PFSK-1 (cell line): ENCODE data around the gene RIN3.

Experiments
- FOXP2 ChIP-seq: optimal IDR thresholded peaks from 2 replicates; pipeline ENCODE3; 2011; ENCODE audit warnings: borderline replicate concordance, control low read depth, inconsistent platforms; ENCODE audit not compliant: insufficient read depth; ENCODE audit errors: extremely low read length, extremely low read depth
- POLR2AphosphoS5 ChIP-seq: IDR thresholded peaks from 2 replicates; pipeline ENCODE4 v1.6.1; 2012; ENCODE audit warnings: low read depth, mild to moderate bottlenecking, control low read depth, low read length, moderate library complexity
- REST ChIP-seq, 2 experiments: IDR thresholded peaks; 2 replicates each; pipeline versions ENCODE4 v1.6.1 to v1.8.0; 2011 to 2012; ENCODE audit warnings: low read depth in 2 of 2, low read length in 2 of 2, control low read depth in 1 of 2, inconsistent platforms in 1 of 2, mild to moderate bottlenecking in 1 of 2, moderate library complexity in 1 of 2; ENCODE audit not compliant: insufficient read depth in 1 of 2
- SIN3A ChIP-seq: IDR thresholded peaks from 2 replicates; pipeline ENCODE4 v1.6.1; 2012; ENCODE audit warnings: mild to moderate bottlenecking, low read length, moderate library complexity, borderline replicate concordance; ENCODE audit not compliant: insufficient read depth
- TAF1 ChIP-seq: IDR thresholded peaks from 2 replicates; pipeline ENCODE4 v1.6.1; 2012; ENCODE audit warnings: low read length, control low read depth, borderline replicate concordance; ENCODE audit not compliant: insufficient read depth

Gene RIN3

DNA sequence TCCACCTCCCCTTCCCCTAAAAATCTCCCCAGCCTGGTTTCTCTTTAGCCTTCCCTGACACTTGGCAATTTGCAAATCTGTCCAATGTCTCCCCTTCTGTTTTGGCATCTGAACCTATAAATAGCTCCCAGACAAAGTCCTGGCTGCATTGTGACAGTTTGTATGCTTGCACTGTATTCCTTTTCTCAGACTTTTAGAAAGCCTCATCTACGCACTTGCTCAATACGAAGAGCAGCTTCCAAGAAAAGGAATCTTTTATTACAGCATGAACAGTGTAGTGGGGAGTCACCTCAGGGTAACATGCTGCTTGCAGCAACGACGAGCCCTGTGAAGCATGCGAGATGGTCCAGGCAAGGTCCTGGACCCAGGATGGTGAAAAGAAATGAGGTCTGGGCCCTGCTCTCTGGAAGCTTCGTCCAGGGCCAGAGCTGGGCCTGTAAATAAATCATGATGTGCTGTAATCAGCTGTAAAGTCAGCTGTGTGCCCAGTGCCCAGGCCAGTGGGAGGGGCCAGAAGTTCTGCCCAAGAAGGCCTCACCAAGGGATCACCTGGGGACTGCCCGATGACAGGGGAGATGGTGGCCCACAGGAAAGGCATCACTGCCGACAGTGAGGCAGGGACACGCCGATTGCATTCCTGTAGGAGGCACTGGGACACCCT lies 88.3 kb downstream of the RIN3 start:
- TF ChIP-seq TAF1, result no peak
- no peak for TF ChIP-seq REST (IDR thresholded peaks at IDR 0.05; ENCODE audit: insufficient read depth in 1 of 2, low read depth in 2 of 2, low read length in 2 of 2)
- TF ChIP-seq POLR2AphosphoS5, result no peak
- no peak for TF ChIP-seq SIN3A
- TF ChIP-seq FOXP2, result no peak

DNA sequence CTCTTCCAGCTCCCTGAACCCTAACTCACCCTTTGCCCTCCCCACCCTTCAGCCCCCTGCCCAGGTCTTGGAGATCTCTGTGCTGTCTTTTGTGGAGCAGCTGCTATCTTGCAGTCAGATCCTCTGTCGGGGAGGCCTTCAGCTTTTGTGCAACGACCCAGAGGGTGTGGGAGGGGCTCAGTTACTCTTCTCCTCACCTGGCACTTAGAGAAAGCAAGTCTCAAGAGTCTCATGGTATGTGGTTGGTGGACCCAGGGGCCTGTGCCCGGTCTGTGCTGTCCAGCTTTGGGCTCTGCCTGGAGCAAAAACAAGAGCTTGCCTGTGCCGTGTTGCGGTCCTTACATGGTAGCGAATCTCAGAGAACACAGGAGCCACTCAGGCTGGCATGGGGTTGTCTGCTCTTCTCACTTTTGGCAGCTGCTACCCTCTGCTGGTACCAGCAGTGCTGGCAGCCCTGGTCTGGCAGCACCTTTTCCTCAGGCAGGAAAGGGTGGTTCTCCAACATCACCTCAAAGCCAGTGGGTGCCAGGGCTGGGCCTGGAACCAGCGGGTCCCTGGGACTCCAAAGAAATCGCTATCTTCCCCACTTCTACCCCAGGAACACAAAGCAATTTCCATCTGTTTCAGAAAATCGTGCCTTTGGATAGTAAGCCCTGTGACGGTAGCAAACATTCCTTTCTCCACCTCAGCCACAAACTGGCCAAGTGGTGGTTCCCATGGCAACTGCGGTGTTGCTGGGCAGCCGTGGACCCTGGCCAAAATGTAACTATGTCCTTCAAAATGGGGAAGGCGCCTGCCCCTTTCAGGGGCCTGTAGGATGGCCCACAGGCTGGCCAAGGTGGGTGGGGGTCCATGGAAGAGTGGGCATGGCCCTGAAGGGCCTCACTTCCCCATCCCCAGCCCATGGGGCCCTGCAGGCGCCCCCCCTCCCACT lies 90.0 kb downstream of the RIN3 start:
- TF ChIP-seq REST (IDR thresholded peaks at IDR 0.05; ENCODE audit: insufficient read depth in 1 of 2, low read depth in 2 of 2, low read length in 2 of 2), result no peak
- no peak for TF ChIP-seq TAF1
- TF ChIP-seq SIN3A, result no peak
- TF ChIP-seq POLR2AphosphoS5, result no peak
- no peak for TF ChIP-seq FOXP2

GRCh38 chr14:92605274-92605940 lies 91.8 kb downstream of the RIN3 start:
- TF ChIP-seq REST (IDR thresholded peaks at IDR 0.05; ENCODE audit: insufficient read depth in 1 of 2, low read depth in 2 of 2, low read length in 2 of 2) (no peak), FOXP2 (no peak), TAF1 (no peak), POLR2AphosphoS5 (no peak), SIN3A (no peak)

GRCh38 chr14:92607251-92607650 lies 93.7 kb downstream of the RIN3 start:
- TF ChIP-seq FOXP2 (no peak), TAF1 (no peak), SIN3A (no peak), POLR2AphosphoS5 (no peak), REST (IDR thresholded peaks at IDR 0.05; ENCODE audit: insufficient read depth in 1 of 2, low read depth in 2 of 2, low read length in 2 of 2) (no peak)
